Brain microvascular endothelial cell (primary cell): Measurements from ENCODE around the gene CYP2C18.
"Not testable (repeated sequence)": the region's sequence is repeated elsewhere in the genome, so short reads cannot be mapped to it uniquely, and the experiment has no call there.

ENCODE experiments used
- DNase-seq: peaks from one replicate; pipeline ENCODE4 v3.0.0-alpha.2; 2020
- H3K27ac ChIP-seq: fragments of 250-450 bp; sonication (Bioruptor Pico); 2 replicates; pipeline ENCODE4 v1.5.1; 2020; ENCODE audit warnings: mild to moderate bottlenecking, moderate library complexity
- H3K27me3 ChIP-seq: fragments of 250-450 bp; sonication (Bioruptor Pico); replicated peaks from 2 replicates; pipeline ENCODE4 v1.5.1; 2020; ENCODE audit warnings: mild to moderate bottlenecking
- H3K36me3 ChIP-seq: fragments of 250-450 bp; sonication (Bioruptor Pico); replicated peaks from 2 replicates; pipeline ENCODE4 v1.5.1; 2020; ENCODE audit warnings: mild to moderate bottlenecking
- H3K4me3 ChIP-seq: 2 replicates; pipeline ENCODE4 v1.5.1; 2011; ENCODE audit warnings: low read depth, mild to moderate bottlenecking, control low read depth, low read length, moderate library complexity
- in situ Hi-C: cut with HindIII; loops from 2 replicates; pipeline ENCODE4 v1.10.0; 2017; ENCODE audit warnings: low sequenced_read_pairs, low pct_ligation_motif_present
- TF ChIP-seq, protein P1 (sequence below): IDR thresholded peaks from 2 replicates; pipeline ENCODE4 v1.5.1; 2011; ENCODE audit warnings: low read depth, mild to moderate bottlenecking, moderate library complexity, low read length, control low read depth, inconsistent platforms; ENCODE audit errors: missing control alignments

CYP2C18 gene

DNA sequence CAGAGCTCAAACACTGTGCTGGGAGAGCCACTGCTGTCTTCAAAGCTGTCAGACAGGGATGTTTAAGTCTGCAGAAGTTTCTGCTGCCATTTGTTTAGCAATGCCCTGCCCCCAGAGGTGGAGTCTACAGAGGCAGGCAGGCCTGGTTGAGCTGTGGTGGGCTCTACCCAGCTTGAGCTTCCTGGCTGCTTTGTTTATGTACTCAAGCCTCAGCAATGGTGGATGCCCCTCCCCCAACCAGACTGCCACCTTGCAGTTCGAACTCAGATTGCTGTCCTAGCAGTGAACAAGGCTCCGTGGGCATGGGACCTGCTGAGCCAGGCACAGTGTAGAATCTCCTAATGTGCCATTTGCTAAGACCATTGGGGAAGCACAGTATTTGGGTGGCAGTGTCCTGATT, 74.4 kb downstream of the CYP2C18 start:
- Histone ChIP-seq H3K4me3 (no peak overlapping the region), H3K27ac (no peak overlapping the region), H3K36me3 (no peaks in the 10 kb centered on the region), H3K27me3 (no peaks in the 10 kb centered on the region)
- TF ChIP-seq, protein P1, sequence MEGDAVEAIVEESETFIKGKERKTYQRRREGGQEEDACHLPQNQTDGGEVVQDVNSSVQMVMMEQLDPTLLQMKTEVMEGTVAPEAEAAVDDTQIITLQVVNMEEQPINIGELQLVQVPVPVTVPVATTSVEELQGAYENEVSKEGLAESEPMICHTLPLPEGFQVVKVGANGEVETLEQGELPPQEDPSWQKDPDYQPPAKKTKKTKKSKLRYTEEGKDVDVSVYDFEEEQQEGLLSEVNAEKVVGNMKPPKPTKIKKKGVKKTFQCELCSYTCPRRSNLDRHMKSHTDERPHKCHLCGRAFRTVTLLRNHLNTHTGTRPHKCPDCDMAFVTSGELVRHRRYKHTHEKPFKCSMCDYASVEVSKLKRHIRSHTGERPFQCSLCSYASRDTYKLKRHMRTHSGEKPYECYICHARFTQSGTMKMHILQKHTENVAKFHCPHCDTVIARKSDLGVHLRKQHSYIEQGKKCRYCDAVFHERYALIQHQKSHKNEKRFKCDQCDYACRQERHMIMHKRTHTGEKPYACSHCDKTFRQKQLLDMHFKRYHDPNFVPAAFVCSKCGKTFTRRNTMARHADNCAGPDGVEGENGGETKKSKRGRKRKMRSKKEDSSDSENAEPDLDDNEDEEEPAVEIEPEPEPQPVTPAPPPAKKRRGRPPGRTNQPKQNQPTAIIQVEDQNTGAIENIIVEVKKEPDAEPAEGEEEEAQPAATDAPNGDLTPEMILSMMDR: no peak
- DNase-seq: no peak
- in situ Hi-C loops: no loop called here

DNA sequence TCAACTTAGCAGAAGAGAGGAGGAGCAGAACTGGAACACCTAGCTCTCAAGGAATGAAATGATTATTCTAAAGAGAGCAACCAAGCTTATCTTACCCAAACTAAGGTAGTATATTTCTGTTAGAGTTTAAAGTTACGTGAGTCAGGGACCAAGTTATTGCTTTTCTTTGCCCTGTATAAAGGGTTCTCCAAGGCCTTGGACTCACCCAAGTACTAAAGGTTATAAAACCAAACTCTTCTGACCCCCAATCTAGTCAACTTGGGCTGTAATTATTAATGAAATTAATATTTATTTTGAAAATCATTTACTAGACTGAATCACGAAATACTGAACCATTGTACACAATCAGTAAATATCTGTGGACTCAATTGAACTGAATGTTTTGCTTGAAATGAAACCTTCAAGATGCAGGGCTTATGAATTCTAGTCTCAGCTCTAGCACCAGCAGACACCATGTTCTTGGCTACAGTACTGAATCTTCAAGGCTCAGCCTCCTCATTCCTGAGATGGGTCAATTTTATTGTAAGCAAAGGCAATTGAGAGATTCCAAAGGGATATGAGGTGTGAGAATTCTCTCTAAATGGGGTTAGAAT, 77.2 kb downstream of the CYP2C18 start:
- Histone ChIP-seq H3K27me3 (no peaks in the 10 kb centered on the region), H3K4me3 (no peak overlapping the region), H3K27ac (no peak overlapping the region), H3K36me3 (no peaks in the 10 kb centered on the region)
- TF ChIP-seq, protein P1: no peak
- in situ Hi-C loops: no loop called here
- DNase-seq: no peak

DNA sequence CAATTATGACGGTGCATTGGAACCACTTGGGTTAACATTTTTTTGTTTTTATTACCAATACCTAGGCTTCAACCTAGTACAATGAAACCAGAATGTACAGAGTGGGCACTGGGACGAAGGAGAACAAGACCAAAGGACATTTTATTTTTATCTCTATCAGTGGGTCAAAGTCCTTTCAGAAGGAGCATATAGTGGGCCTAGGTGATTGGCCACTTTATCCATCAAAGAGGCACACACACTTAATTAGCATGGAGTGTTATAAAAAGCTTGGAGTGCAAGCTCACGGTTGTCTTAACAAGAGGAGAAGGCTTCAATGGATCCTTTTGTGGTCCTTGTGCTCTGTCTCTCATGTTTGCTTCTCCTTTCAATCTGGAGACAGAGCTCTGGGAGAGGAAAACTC, 78.9 kb downstream of the CYP2C18 start, which contains the start of gene CYP2C19:
TSS of gene CYP2C19 (plus strand) at position 289 of the 400 bp plus-strand sequence. CDS start at position 314, 25 bp downstream.
- in situ Hi-C loops: no loop called here

DNA sequence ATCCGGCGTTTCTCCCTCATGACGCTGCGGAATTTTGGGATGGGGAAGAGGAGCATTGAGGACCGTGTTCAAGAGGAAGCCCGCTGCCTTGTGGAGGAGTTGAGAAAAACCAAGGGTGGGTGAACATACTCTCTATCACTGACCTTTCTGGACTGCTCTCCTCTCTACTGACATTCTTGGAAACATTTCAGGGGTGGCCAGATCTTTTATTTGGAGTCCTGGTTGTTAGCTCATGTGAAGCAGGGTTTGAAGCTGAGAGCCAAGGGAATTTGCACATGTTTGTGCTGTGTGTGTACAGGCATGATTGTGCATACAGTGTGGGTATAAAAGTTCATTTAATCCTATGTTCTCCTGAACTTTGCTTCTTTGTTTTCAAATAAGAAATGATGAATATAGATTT, 91.9 kb downstream of the CYP2C18 start:
- H3K27me3 ChIP-seq, in situ Hi-C loops, DNase-seq, H3K4me3 ChIP-seq, H3K27ac ChIP-seq, H3K36me3 ChIP-seq: not testable (repeated sequence)

More for the DNA sequence above, 78.9 kb downstream of the CYP2C18 start, which contains the start of gene CYP2C19:
- TF ChIP-seq, protein P1: no peak
- Histone ChIP-seq H3K27me3 (no peaks in the 10 kb centered on the region), H3K27ac (no peak within 1 kb of the TSS), H3K36me3 (no peaks in the 10 kb centered on the region), H3K4me3 (no peak within 1 kb of the TSS)
- DNase-seq: no peak

DNA sequence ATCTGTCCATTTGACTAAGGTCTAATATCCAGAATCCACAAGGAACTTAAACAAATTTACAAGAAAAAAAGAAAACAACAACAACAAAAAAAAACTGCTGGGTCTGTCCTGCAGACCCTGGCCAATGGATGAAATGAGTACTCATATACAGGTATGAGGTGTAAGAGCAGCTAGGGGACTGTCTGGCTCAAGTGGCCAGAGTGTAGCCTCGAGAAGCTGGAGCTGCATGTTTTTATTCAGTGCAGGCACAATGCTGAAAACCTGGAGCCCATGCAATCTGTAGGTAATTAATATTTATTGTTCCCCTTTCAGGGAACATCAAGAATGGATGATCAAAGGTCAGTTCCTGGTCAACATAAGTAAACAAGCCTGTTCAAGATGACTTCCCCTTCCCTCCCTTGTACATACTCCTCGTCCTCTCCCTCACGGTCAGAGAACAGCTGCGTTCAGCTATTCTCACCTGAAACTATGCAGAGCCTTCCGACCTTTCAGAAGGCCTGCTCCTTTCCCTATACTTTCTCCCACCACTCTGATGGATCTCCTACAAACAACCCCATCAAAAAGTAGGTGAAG, 94.4 kb downstream of the CYP2C18 start:
- in situ Hi-C loops: no loop called here
- Histone ChIP-seq H3K27ac (no peak overlapping the region), H3K4me3 (no peak overlapping the region), H3K36me3 (no peaks in the 10 kb centered on the region), H3K27me3 (no peaks in the 10 kb centered on the region)
- TF ChIP-seq, protein P1: no peak
- DNase-seq: no peak

DNA sequence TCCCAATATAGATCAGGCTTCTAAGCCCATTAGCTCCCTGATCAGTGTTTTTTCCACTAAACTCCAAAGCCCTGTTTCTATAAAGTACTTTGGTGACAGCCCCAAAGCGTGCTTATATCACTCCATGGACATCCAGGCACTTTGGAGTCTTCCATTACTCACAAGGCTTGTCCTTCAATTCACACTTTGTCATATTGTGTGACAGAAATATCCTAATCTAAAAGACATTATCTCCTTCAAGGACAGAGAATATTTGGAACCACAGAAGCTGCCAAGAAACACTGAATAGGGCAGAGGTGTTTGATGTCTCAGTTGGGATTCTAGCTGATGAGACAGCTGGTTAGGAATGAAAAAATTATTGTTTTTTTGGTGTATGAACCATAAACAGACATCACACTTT, 97.3 kb downstream of the CYP2C18 start:
- no peaks in the 10 kb centered on the region for H3K36me3 ChIP-seq
- in situ Hi-C loops: no loop called here
- H3K27ac ChIP-seq: no peak overlapping the region
- H3K27me3 ChIP-seq: no peaks in the 10 kb centered on the region
- no peak for DNase-seq
- no peak overlapping the region for H3K4me3 ChIP-seq
- TF ChIP-seq, protein P1: no peak
